ENCODE measurements around the gene ARMS2. TPM values are rescaled to one million over a fixed set of nuclear protein-coding genes. Genes with fewer than 3 reads are reported as not detected.

Gene ARMS2, protein sequence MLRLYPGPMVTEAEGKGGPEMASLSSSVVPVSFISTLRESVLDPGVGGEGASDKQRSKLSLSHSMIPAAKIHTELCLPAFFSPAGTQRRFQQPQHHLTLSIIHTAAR
- total RNA-seq: not detected

DNA sequence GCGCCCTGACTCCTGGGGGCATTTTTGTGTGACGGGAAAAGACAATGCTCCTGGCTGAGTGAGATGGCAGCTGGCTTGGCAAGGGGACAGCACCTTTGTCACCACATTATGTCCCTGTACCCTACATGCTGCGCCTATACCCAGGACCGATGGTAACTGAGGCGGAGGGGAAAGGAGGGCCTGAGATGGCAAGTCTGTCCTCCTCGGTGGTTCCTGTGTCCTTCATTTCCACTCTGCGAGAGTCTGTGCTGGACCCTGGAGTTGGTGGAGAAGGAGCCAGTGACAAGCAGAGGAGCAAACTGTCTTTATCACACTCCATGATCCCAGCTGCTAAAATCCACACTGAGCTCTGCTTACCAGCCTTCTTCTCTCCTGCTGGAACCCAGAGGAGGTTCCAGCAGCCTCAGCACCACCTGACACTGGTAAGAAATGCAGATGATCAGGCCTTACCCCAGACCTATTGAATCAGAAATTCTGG, at the start of gene ARMS2:
Gene ARMS2 (plus strand): TSS at position 51 of the 478 bp plus-strand sequence. CDS start 75 bp downstream, at position 126.
- DNase-seq (ENCODE audit: low spot score in 2 of 2): no peak
- TF ChIP-seq POLR2A (IDR thresholded peaks at IDR 0.05) (no peak), POLR2AphosphoS5 (IDR thresholded peaks at IDR 0.05) (no peak)
- TF ChIP-seq, protein P1, sequence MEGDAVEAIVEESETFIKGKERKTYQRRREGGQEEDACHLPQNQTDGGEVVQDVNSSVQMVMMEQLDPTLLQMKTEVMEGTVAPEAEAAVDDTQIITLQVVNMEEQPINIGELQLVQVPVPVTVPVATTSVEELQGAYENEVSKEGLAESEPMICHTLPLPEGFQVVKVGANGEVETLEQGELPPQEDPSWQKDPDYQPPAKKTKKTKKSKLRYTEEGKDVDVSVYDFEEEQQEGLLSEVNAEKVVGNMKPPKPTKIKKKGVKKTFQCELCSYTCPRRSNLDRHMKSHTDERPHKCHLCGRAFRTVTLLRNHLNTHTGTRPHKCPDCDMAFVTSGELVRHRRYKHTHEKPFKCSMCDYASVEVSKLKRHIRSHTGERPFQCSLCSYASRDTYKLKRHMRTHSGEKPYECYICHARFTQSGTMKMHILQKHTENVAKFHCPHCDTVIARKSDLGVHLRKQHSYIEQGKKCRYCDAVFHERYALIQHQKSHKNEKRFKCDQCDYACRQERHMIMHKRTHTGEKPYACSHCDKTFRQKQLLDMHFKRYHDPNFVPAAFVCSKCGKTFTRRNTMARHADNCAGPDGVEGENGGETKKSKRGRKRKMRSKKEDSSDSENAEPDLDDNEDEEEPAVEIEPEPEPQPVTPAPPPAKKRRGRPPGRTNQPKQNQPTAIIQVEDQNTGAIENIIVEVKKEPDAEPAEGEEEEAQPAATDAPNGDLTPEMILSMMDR (IDR thresholded peaks at IDR 0.05): no peak
- Histone ChIP-seq H3K27me3 (no peaks in the 10 kb centered on the region), H3K4me1 (no peaks in the 10 kb centered on the region), H3K9me3 (no peaks in the 10 kb centered on the region), H3K27ac (no peak within 1 kb of the TSS), H3K36me3 (no peaks in the 10 kb centered on the region), H3K4me3 (no peak within 1 kb of the TSS)
- intact Hi-C loops (cut with DNase I; ENCODE audit: low total_unique reads): no loop called here

DNA sequence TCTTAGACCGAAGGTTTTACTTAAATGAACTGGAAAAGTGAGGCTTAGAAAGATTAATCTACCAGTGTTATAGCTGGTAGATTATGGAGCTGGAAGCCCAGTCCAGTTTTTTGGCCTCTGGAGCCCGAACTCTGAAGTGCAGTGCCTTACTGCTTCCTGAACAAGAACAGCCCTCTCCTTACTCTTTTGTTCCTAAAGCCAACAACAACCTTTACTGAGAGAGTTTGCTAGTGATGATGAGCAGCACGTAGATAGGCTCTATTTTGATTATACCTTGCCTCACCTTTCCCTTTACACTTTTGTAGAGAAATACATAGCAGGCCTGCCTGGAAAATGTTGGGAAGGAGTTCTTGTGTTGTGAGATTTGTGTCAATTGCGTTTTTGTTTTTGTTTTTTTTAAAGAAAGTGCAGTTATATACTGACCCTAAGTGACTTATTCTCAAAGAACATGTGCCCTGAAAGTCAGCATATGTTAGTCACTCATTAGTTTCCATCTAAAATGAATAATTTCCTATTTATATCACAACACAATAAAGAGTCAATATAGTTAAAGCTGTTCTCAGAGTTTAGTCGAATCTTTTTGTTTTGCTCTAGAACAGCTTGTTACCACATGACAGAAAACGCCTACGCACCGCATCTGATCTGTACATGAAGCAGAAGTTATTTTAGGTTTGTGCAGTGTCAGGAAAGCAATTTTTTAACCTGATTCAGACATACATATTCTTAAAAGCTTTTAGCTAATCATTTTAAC, 46.9 kb upstream of the ARMS2 start:
- intact Hi-C loops (cut with DNase I; ENCODE audit: low total_unique reads): no loop called here
- no peak for DNase-seq (ENCODE audit: low spot score in 2 of 2)
- Histone ChIP-seq H3K36me3 (no peaks in the 10 kb centered on the region), H3K27ac (peak overlapping the region; percentile 30 to 43), H3K4me1 (no peaks in the 10 kb centered on the region), H3K9me3 (no peaks in the 10 kb centered on the region), H3K27me3 (no peaks in the 10 kb centered on the region), H3K4me3 (no peak overlapping the region)
- TF ChIP-seq POLR2AphosphoS5 (IDR thresholded peaks at IDR 0.05): no peak
- TF ChIP-seq, protein P1 (IDR thresholded peaks at IDR 0.05): no peak
- no peak for TF ChIP-seq POLR2A (IDR thresholded peaks at IDR 0.05)

DNA sequence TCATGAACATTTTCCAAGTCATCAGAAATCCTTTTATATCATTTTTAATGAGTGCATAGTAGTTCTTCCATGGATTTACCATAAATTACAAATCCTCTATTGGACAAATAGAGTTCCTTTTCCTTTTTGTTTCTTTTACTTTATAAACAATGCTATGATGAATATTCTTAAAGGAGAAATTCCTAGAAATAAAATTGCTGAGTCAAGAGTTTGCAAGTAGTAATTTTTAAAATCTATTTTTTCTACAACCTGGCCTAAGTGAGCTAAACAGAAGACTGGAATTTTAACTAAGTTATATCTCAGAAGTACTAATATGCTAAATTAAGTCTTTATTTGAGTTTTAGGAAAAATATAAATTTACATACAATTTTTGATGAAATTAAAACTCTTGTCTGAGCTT, 41.1 kb upstream of the ARMS2 start:
- Histone ChIP-seq H3K27me3 (no peaks in the 10 kb centered on the region), H3K4me3 (no peak overlapping the region), H3K27ac (no peak overlapping the region), H3K36me3 (no peaks in the 10 kb centered on the region), H3K4me1 (no peaks in the 10 kb centered on the region), H3K9me3 (no peaks in the 10 kb centered on the region)
- intact Hi-C loops (cut with DNase I; ENCODE audit: low total_unique reads): no loop called here
- no peak for DNase-seq (ENCODE audit: low spot score in 2 of 2)
- no peak for TF ChIP-seq POLR2A (IDR thresholded peaks at IDR 0.05)

DNA sequence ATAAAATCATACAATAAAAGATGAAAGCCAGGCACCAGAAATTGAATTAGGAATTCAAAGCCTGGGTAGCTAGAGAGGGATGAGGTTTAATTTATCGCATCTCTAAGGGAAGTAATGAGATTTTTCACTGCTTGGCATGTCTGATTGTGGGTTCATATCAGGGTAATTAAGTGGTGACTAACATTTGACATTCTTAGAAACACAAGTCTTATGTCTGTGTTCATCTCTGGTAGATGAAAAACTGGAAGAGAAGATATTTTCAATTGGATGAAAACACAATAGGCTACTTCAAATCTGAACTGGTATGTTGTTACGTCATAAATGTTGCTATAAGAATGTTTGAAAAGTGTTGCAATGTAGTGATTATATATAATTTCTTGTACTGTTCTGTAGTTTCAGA, 36.8 kb upstream of the ARMS2 start:
- Histone ChIP-seq H3K4me3 (no peak overlapping the region), H3K4me1 (no peaks in the 10 kb centered on the region), H3K27ac (no peak overlapping the region), H3K27me3 (no peaks in the 10 kb centered on the region), H3K9me3 (no peaks in the 10 kb centered on the region), H3K36me3 (no peaks in the 10 kb centered on the region)
- intact Hi-C loops (cut with DNase I; ENCODE audit: low total_unique reads): loop anchor here (2.0 kb wide), 1 partner anchor 35 kb away; no protein-coding TSS in a partner anchor
- DNase-seq (ENCODE audit: low spot score in 2 of 2): no peak
- no peak for TF ChIP-seq POLR2AphosphoS5 (IDR thresholded peaks at IDR 0.05)
- TF ChIP-seq, protein P1 (IDR thresholded peaks at IDR 0.05): no peak
- no peak for TF ChIP-seq POLR2A (IDR thresholded peaks at IDR 0.05)

DNA sequence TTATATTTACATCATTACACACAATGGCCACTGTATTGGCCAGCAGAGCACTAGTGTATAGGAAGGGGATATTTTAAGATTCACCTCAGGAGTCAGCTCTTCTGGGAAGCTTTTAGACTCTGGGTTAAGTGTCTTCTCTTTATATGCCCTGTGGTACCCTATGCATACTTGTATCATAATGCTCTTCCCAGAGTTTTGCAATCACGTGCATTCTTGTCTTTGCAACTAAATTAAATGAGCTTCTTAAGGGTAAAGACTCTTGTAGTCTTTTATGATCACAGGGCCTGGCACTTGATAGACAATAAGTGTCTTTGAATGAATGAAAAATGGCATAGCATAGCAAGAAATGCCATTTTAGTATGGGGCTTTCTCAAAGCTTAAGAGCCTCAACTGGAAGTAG, 35.4 kb upstream of the ARMS2 start:
- Histone ChIP-seq H3K27me3 (no peaks in the 10 kb centered on the region), H3K4me3 (no peak overlapping the region), H3K27ac (no peak overlapping the region), H3K36me3 (no peaks in the 10 kb centered on the region), H3K9me3 (no peaks in the 10 kb centered on the region), H3K4me1 (no peaks in the 10 kb centered on the region)
- no peak for TF ChIP-seq POLR2AphosphoS5 (IDR thresholded peaks at IDR 0.05)
- no peak for DNase-seq (ENCODE audit: low spot score in 2 of 2)
- intact Hi-C loops (cut with DNase I; ENCODE audit: low total_unique reads): loop anchor here (2.0 kb wide), 1 partner anchor 34 kb away; no protein-coding TSS in a partner anchor

Data from breast epithelium (tissue), 4 donors.